Activated gamma-delta T cell treated with Interleukin-2 at 50 U/mL for 16 hours (primary cell): ENCODE measurements around the gene USP48.
"Not testable (repeated sequence)": the region's sequence is repeated elsewhere in the genome, so short reads cannot be mapped to it uniquely, and the experiment has no call there.

Experiments used
- DNase-seq: peaks from one replicate; pipeline ENCODE4 v3.0.0-alpha.2; 2020

The USP48 gene

DNA sequence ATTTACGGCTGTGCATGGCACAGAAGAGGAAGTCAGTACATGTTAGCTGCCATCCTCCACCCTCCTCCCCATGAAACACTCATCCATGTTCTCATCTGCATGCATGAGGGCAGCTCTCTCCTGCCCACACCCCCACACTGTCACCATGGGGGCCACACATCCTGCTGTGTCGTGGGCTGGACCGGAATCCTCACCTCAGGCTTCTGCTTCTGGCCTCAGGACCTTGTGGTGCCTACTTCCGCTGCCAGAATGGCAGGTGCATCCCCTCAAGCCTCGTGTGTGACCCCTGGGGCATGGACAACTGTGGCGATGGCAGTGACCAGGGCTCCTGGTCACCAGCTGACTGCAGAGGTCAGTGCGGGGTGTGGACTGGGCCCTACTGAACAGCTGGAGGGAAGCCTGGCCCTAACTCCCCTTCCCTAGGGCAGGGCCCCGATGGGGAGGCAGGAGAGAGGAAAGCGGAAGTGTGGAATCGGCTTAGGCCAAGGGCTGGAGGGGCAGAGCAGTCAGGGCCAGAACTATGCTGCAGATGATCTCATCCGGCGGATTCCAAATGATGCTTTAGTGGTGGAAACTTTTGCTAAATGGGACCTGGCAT, 32.9 kb upstream of the USP48 start:
- DNase-seq = no peak

DNA sequence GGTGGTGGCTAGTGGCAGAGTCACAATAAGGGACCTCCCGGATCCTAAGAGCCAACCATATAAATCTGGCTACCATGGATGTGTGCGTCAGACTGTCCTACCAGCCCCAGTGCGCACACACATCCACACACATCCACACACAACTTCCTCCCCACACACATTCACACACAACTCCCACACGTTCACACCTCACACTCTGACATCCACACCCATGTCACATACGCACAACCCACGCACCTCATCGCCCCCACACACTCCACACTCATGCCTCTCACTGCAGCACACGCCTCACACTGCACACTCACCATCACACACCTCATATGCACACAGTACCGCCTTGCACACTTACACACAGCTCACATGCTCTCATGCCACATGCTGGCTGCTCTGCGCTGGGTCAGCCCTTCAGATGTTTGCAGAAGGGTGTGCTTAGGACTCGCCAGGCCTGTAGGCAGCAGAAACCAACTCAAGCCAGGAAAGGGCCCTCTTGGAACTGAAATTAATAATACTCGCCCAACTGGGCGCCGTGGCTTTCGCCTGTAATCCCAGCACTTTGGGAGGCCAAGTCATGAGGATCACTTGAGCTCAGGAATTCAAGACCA, 32.1 kb upstream of the USP48 start:
- no peak for DNase-seq

GRCh38 chr1:21814241-21814918, 31.4 kb upstream of the USP48 start:
- peak; percentile 31 for DNase-seq

GRCh38 chr1:21813542-21813941, 30.6 kb upstream of the USP48 start:
- DNase-seq = no peak

DNA sequence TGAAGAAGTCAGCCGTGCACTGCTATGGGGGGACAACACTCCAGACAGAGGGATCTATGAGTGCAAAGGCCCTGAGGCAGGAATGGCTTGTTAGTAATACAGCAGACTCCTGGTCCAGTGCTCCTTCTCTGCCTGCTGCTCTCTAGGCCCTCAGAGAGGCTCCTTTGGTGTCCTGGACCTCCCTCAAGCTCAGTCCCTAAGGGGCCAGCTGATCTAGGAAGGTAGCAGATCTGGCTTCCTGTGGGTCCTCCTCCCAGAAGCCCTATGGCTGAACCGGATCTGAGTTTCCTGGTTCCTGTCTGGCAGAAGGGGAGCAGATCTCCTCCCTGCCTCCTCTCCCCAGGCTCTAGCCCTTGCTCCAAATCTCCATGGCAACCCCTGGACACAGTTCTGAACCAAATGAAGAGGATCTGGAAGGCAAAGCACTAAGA, 28.9 kb upstream of the USP48 start, which contains the start of gene LDLRAD2:
TSS of gene LDLRAD2 (plus strand) at position 391 of the 431 bp plus-strand sequence. CDS start 187 bp downstream, outside the sequence.
- DNase-seq = no peak

DNA sequence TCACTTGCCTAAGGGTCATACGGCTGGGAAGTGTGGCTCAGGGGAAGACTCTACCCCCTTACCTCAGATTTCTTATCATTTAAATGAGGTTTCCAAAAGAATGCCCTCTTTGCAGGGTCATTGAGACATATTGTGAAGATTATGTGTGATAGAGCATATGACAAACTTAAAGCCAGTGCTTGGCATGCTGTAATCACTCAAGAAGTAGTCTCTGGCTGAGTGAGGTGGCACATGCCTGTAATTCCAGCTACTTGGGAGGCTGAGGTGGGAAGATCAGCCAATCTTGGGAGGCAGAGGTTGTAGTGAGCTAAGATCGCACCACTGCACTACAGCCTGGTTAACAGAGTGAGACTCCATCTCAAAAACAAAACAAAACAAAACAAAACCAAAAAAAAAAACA, 21.6 kb upstream of the USP48 start:
- DNase-seq = no peak

DNA sequence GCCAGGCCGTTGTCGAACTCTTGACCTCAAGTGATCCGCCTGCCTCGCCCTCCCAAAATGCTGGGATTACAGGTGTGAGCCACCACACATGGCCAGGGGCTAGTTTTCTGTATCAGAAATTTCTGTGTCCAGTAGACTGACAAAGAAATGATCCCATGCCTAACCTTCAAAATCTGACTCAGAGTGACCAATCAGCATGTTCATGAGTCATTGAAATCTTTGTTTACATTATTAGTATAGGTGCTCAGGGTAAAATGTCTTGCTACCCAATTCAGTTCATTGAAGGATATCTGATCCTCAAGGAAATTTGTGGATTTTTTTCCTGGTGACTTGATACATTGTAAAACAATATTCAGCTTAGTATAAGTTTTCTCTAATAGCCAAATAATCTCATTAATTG, 18.2 kb upstream of the USP48 start:
- no peak for DNase-seq

GRCh38 chr1:21799730-21800129, 16.8 kb upstream of the USP48 start:
- DNase-seq = no peak

DNA sequence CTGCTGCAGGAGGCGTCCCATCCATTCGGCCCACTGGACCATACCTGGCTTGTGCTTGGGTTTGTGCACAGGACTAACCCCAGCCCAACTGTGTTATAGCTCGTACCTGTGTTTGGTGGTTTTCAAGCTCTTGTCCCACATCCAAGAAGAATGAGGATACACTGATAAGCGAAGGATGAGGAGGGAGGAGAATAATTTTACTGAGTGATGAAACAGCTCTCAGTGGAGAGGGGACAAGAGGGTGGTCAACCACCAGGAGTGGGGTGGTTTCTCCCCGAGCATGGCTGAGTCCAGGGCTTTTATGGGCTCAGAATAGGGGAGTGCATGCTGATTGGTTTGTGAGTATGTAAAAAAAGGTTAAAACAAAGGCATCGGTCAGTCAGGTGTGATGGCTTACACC, 12.1 kb upstream of the USP48 start:
- no peak for DNase-seq

- no peak for DNase-seq
Observed at GRCh38 chr1:21794656-21795055, 11.7 kb upstream of the USP48 start.

- no peak for DNase-seq
Observed at GRCh38 chr1:21793104-21793503, 10.2 kb upstream of the USP48 start.

DNA sequence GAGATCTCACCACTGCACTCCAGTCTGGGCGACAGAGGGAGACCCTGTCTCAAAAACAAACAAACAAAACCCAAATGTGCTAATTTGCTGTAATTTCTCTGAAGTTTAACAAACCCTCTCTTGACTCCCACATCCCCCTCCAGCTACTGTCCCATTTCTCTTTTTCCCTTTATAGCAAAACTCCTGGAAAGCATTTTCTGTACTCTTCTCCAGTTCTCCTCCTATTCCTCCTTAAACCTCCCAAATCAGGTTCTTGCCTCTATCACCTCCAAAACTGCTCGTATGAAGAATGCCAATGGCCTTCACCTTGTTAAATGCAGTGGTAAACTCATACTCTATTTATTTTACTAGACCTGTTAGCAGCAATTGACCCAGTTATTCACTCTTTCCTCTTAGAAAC, 3.7 kb upstream of the USP48 start:
- no peak for DNase-seq

- not testable (repeated sequence) for DNase-seq
Observed at GRCh38 chr1:21785764-21786163, 2.8 kb upstream of the USP48 start.

DNA sequence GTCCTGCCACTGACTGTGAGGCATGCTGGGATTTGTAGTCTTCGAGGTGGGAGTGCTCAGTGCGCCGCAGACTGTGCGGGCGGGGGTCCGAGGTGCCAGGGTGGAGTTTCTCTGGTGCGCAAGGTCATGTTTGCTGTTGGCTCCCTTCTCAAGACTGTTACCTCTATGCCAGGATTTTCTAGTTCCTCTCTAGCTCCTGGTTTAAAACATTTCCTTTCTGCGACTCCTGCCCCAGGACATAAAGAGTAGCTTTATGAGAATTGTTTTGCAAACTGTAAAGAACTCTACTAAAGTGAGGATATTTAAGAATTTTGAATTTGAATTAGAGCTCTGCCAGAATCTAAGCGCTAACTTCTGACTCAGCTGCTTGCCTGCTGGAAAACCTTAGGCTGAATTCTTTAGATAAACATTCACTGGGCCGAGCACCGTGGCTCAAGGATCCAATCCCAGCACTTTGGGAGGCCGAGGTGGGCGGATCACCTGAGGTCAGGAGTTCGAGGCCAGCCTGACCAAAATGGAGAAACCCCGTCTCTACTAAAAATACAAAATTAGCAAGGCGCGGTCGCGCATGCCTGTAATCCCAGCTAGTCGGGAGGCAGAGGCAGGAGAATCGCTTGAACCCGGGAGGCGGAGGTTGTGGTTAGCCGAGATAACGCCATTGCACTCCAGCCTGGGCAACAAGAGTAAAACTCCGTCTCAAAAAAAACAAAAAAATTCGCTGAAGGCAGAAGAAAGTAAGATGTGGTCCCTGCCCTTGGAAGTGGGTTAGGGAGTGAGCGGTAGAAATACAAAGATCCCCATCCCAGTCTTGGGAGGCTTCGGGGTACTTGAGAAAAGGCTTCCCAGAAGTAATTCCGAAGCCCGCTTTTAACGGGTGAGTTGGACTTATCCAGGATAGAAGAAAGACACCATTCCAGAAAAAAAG, 992 bp upstream of the USP48 start:
- DNase-seq = no peak

- peak; percentile 22 for DNase-seq
Observed at GRCh38 chr1:21782349-21782867, 541 bp downstream of the USP48 start.

- no peak for DNase-seq
Observed at GRCh38 chr1:21781815-21782348, 1.1 kb downstream of the USP48 start.

GRCh38 chr1:21779613-21780521, 3.1 kb downstream of the USP48 start:
- no peak for DNase-seq

DNA sequence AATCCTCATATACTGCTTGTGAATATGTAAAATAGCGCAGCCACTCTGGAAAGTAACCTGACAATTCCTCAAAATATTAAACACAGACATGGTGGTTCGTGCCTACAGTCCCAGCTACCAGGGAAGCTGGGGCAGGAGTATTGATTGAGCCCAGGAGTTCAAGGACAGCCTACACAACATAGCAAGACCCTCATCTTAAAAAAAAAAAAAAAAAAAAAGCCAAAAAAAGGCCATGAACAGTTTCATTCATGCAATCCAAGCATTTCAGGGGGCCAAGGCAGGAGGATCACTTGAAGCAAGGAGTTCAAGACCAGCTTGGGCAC, 4.6 kb downstream of the USP48 start:
- DNase-seq = no peak

GRCh38 chr1:21776925-21777324, 6.0 kb downstream of the USP48 start:
- DNase-seq = not testable (repeated sequence)

GRCh38 chr1:21775985-21776562, 6.9 kb downstream of the USP48 start:
- no peak for DNase-seq

GRCh38 chr1:21775550-21775914, 7.4 kb downstream of the USP48 start:
- no peak for DNase-seq
